ENCODE results near the gene FBXL19. TPM values are rescaled to one million over a fixed set of nuclear protein-coding genes. Genes with fewer than 3 reads are reported as not detected.

The FBXL19 gene
- total and polyA plus RNA-seq, 2 of the 13 experiments (the other 11 are each of a cell fraction or from before 2014, with no cell fraction given) = 6.0 to 13.7 TPM

- peak; percentile 61; the same call in 1 of the 2 replicates for TF ChIP-seq ETV5 (CRISPR knock-in tag; IDR thresholded peaks at IDR 0.05; ENCODE audit: borderline replicate concordance)
- peak; percentile 94 for TF ChIP-seq GABPB1 (CRISPR knock-in tag; IDR thresholded peaks at IDR 0.05)
- TF ChIP-seq ZNF616 (CRISPR knock-in tag; IDR thresholded peaks at IDR 0.05; ENCODE audit: low read depth) = 0 out of 2 replicates have a peak, but pooled peaks have one; percentile 64
- TF ChIP-seq DNMT1 (CRISPR knock-in tag; IDR thresholded peaks at IDR 0.05) = no peak
- TF ChIP-seq ZNF160 (CRISPR knock-in tag; IDR thresholded peaks at IDR 0.05) = peak; percentile 23; the same call in 1 of the 2 replicates
- TF ChIP-seq FOXA3 (CRISPR knock-in tag; IDR thresholded peaks at IDR 0.05) = peak; percentile 54
- TF ChIP-seq MTERF4 (CRISPR knock-in tag; IDR thresholded peaks at IDR 0.05) = peak; percentile 1; the same call in 1 of the 2 replicates
- 0 out of 2 replicates have a peak, but pooled peaks have one; percentile 31 for TF ChIP-seq ATF6 (CRISPR knock-in tag; conservative IDR thresholded peaks at IDR 0.05)
- TF ChIP-seq NRL (CRISPR knock-in tag; IDR thresholded peaks at IDR 0.05; ENCODE audit: borderline replicate concordance) = peak; percentile 15; the same call in 1 of the 2 replicates
- peak; percentile 74; the same call in 1 of the 2 replicates for TF ChIP-seq ZNF264 (CRISPR knock-in tag; IDR thresholded peaks at IDR 0.05)
- TF ChIP-seq DR1 (CRISPR knock-in tag; IDR thresholded peaks at IDR 0.05) = 0 out of 2 replicates have a peak, but pooled peaks have one; percentile 43
- TF ChIP-seq KLF12 (CRISPR knock-in tag; IDR thresholded peaks at IDR 0.05; ENCODE audit: borderline replicate concordance) = peak; percentile 91; the same call in 1 of the 2 replicates
- TF ChIP-seq XRCC5 (optimal IDR thresholded peaks at IDR 0.05; ENCODE audit: low read length) = peak; percentile 13
- peak; percentile 13; the same call in 1 of the 2 replicates for TF ChIP-seq ZNF556 (CRISPR knock-in tag; IDR thresholded peaks at IDR 0.05; ENCODE audit: borderline replicate concordance)
- TF ChIP-seq NR2F1 (CRISPR knock-in tag; IDR thresholded peaks at IDR 0.05) = peak in 1 of 2 experiments; percentile 15; a peak in 1 of 4 replicates
- 0 out of 2 replicates have a peak, but pooled peaks have one; percentile 47 for TF ChIP-seq ZNF205 (CRISPR knock-in tag; IDR thresholded peaks at IDR 0.05)
- TF ChIP-seq RXRB (CRISPR knock-in tag; IDR thresholded peaks at IDR 0.05; ENCODE audit: borderline replicate concordance) = peak; percentile 48; the same call in 1 of the 2 replicates
- peak; percentile 81 for TF ChIP-seq SOX5 (CRISPR knock-in tag; IDR thresholded peaks at IDR 0.05; ENCODE audit: borderline replicate concordance)
- no peak for TF ChIP-seq TERF1 (CRISPR knock-in tag; IDR thresholded peaks at IDR 0.05)
- 0 out of 2 replicates have a peak, but pooled peaks have one; percentile 13 for TF ChIP-seq PAXIP1 (CRISPR knock-in tag; conservative IDR thresholded peaks at IDR 0.05)
- no peak for TF ChIP-seq NONO (IDR thresholded peaks at IDR 0.05)
- TF ChIP-seq NONO (CRISPR knock-in tag; conservative IDR thresholded peaks at IDR 0.05) = peak; percentile 79
These were observed 882 bp upstream of the FBXL19 start (continued) for GRCh38 chr16:30922420-30922959.

Measured in HepG2 (cell line).